Endothelial cell of umbilical vein (primary cell): ENCODE measurements around the gene GSK3A. TPM values are rescaled to one million over a fixed set of nuclear protein-coding genes. Genes with fewer than 3 reads are reported as not detected.

Experiments
- BruUV-seq: library from RNA; stranded (reverse); fragments of 400-500 nt; replicated peaks from 2 replicates; lab custom pipeline; 2021; lab: Mats Ljungman, UMichigan
- CTCF ChIA-PET: fragments of 300-600, 350-600 bp; sonication (Branson Sonifier 250); formaldehyde crosslinking; loops from one replicate; lab custom pipeline; 2021; ENCODE audit warnings: antibody characterized with exemption, inconsistent platforms; lab: Charles Lee
- POLR2A ChIA-PET: fragments of 300-600, 350-600 bp; sonication (Branson Sonifier 250); formaldehyde crosslinking; loops from one replicate; lab custom pipeline; 2021; ENCODE audit warnings: antibody characterized with exemption, inconsistent platforms; lab: Charles Lee
- DNase-seq: peaks from one replicate; pipeline ENCODE4 v3.0.0-alpha.2; 2011; ENCODE audit warnings: low read depth, low spot score
- FAIRE-seq: peaks from 2 replicates; lab custom pipeline; 2011; peaks lifted over from hg19 to GRCh38; lab: Jason Lieb, UNC
- H2AFZ ChIP-seq: 2 replicates; pipeline ENCODE4 v1.6.0; 2012; ENCODE audit warnings: low read depth, low read length, control low read depth, inconsistent platforms
- H3K27ac ChIP-seq: 2 replicates; pipeline ENCODE4 v1.5.1; 2011; ENCODE audit warnings: low read depth, mild to moderate bottlenecking, control low read depth, low read length, moderate library complexity; ENCODE audit not compliant: insufficient read depth
- H3K27me3 ChIP-seq, 2 experiments: 2 replicates each; pipeline versions ENCODE4 v1.6.0 to v1.6.1; 2011; ENCODE audit warnings: low read length in 2 of 2, mixed read lengths in 1 of 2; ENCODE audit not compliant: control insufficient read depth in 2 of 2, insufficient read depth in 2 of 2
- H3K36me3 ChIP-seq, 2 experiments: 2 replicates in 1 of 2; 3 replicates in 1 of 2; pipeline ENCODE4 v1.5.1; 2011; ENCODE audit warnings: low read length in 2 of 2, mild to moderate bottlenecking in 1 of 2, moderate library complexity in 1 of 2; ENCODE audit not compliant: control insufficient read depth in 2 of 2, insufficient read depth in 2 of 2; ENCODE audit errors: extremely low read depth in 1 of 2
- H3K4me1 ChIP-seq: 3 replicates; pipeline ENCODE4 v1.5.1; 2011; ENCODE audit warnings: mild to moderate bottlenecking, low read length; ENCODE audit not compliant: control insufficient read depth, insufficient read depth; ENCODE audit errors: extremely low read depth
- H3K4me2 ChIP-seq: 2 replicates; pipeline ENCODE4 v1.6.1; 2011; ENCODE audit warnings: low read length, control low read depth, mixed read lengths; ENCODE audit not compliant: insufficient read depth
- H3K4me3 ChIP-seq, 3 experiments: fragments of 200-600 bp in 1 of 3; sonication (generic), shearing (Covaris generic) in 1 of 3; replicated peaks in 1 of 3; 2 replicates each; pipeline ENCODE4 v1.5.1; 2011 to 2016; ENCODE audit warnings: control low read depth in 3 of 3, low read length in 3 of 3, mild to moderate bottlenecking in 2 of 3, inconsistent platforms in 1 of 3, low read depth in 1 of 3, moderate library complexity in 1 of 3; ENCODE audit not compliant: insufficient read depth in 1 of 3
- H3K79me2 ChIP-seq: 2 replicates; pipeline ENCODE4 v1.6.0; 2012; ENCODE audit warnings: low read length, inconsistent platforms; ENCODE audit not compliant: control insufficient read depth, insufficient read depth
- H3K9ac ChIP-seq: replicated peaks from 2 replicates; pipeline ENCODE3; 2011; ENCODE audit warnings: low read length, control low read depth; ENCODE audit not compliant: insufficient read depth; ENCODE audit errors: extremely low read depth
- H3K9me1 ChIP-seq: replicated peaks from 3 replicates; pipeline ENCODE4 v1.6.0; 2011; ENCODE audit warnings: mild to moderate bottlenecking, low read length; ENCODE audit not compliant: control insufficient read depth, insufficient read depth; ENCODE audit errors: extremely low read depth
- H3K9me3 ChIP-seq: replicated peaks from 2 replicates; pipeline ENCODE4 v1.5.1; 2012; ENCODE audit warnings: low read length, inconsistent platforms; ENCODE audit not compliant: control insufficient read depth, insufficient read depth
- H4K20me1 ChIP-seq: replicated peaks from 2 replicates; pipeline ENCODE3; 2011; ENCODE audit warnings: mild to moderate bottlenecking, low read length; ENCODE audit not compliant: control insufficient read depth, insufficient read depth; ENCODE audit errors: extremely low read depth
- EZH2 ChIP-seq: IDR thresholded peaks from 2 replicates; pipeline ENCODE4 v1.6.1; 2012; ENCODE audit warnings: borderline replicate concordance, low read depth, mild to moderate bottlenecking, moderate library complexity, low read length, inconsistent platforms; ENCODE audit not compliant: severe bottlenecking
- FOS ChIP-seq: IDR thresholded peaks from 2 replicates; pipeline ENCODE4 v1.6.1; 2011; ENCODE audit warnings: mild to moderate bottlenecking, low read length, moderate library complexity, borderline replicate concordance; ENCODE audit not compliant: insufficient read depth
- GATA2 ChIP-seq: IDR thresholded peaks from 2 replicates; pipeline ENCODE4 v1.7.0; 2011; ENCODE audit warnings: low read depth, mild to moderate bottlenecking, moderate library complexity, mixed read lengths, low read length; ENCODE audit not compliant: insufficient read length, insufficient read depth
- JUN ChIP-seq: IDR thresholded peaks from 2 replicates; pipeline ENCODE4 v1.6.1; 2011; ENCODE audit warnings: borderline replicate concordance, low read depth; ENCODE audit not compliant: insufficient read length, insufficient read depth
- MAX ChIP-seq: IDR thresholded peaks from 2 replicates; pipeline ENCODE4 v1.6.1; 2011; ENCODE audit not compliant: insufficient read depth, insufficient read length
- MYC ChIP-seq: IDR thresholded peaks from one replicate; pipeline ENCODE4 v1.6.1; 2011; ENCODE audit warnings: mild to moderate bottlenecking, low read depth, low read length
- POLR2A ChIP-seq: IDR thresholded peaks from 2 replicates; pipeline ENCODE4 v1.6.1; 2012; ENCODE audit warnings: low read depth, mild to moderate bottlenecking, control low read depth, low read length
- POLR2AphosphoS5 ChIP-seq: IDR thresholded peaks from 2 replicates; pipeline ENCODE4 v1.6.1; 2012; ENCODE audit warnings: low read depth, mild to moderate bottlenecking, control low read depth, low read length, moderate library complexity; ENCODE audit not compliant: insufficient read depth
- dilution Hi-C: fragments of 300-500 bp; cut with MboI; formaldehyde crosslinking; loops from one replicate; pipeline ENCODE4 v1.15.0; 2019; ENCODE audit warnings: low sequenced_read_pairs; ENCODE audit not compliant: extremely low pct_ligation_motif_present
- intact Hi-C: fragments of 100-400 bp; cut with micrococcal nuclease; formaldehyde crosslinking; loops from one replicate; pipeline ENCODE4 v1.10.0; 2022
- polyA plus RNA-seq, 4 experiments: library from polyadenylated mRNA; depleted of rRNA in 3 of 4; stranded (reverse) in 3 of 4; unstranded in 1 of 4; fragments of >200 nt; gene quantifications; 2 replicates each; pipeline versions ENCODE4 v1.2.1 to v1.2.3, GENCODE V29; 2011 to 2012; ENCODE audit warnings: missing spikeins in 1 of 4
- total RNA-seq: library from RNA; stranded (reverse); gene quantifications from 2 replicates; pipeline ENCODE4 v1.2.3, GENCODE V29; 2021
- TF ChIP-seq, protein P1 (sequence below), 2 donors: IDR thresholded peaks; 1 replicate in 1 of 2; 2 replicates in 1 of 2; pipeline ENCODE4 v1.5.1; 2011; ENCODE audit warnings: low read length in 2 of 2, mild to moderate bottlenecking in 2 of 2, moderate library complexity in 2 of 2, control low read depth in 1 of 2, inconsistent platforms in 1 of 2, low read depth in 1 of 2; ENCODE audit not compliant: insufficient read depth in 1 of 2; ENCODE audit errors: extremely low read depth in 1 of 2

The GSK3A gene
- total and polyA plus RNA-seq, 2 donors (not counting 3 experiments of a cell fraction or from before 2014, with no cell fraction given): 49.5 to 73.7 TPM

- CTCF ChIA-PET: interaction anchor here (0.9 to 1.9 kb wide), 2 partner anchors 9 to 42 kb away, joined by 4 to 8 read pairs; no protein-coding TSS in a partner anchor
- Histone ChIP-seq H3K4me2 (no peak overlapping the region), H3K27ac (no peak overlapping the region), H3K4me3 (no peak overlapping the region), H3K27me3 (no peaks in the 10 kb centered on the region), H4K20me1 (no peaks in the 10 kb centered on the region), H3K4me1 (peaks cover 18% of the 10 kb centered on the region), H3K9me1 (no peaks in the 10 kb centered on the region), H3K79me2 (peaks cover 17% of the 10 kb centered on the region), H3K9ac (no peak overlapping the region), H3K36me3 (peaks cover 14 to 60% of the 10 kb centered on the region in 2 experiments), H3K9me3 (no peaks in the 10 kb centered on the region), H2AFZ (no peak overlapping the region)
- intact Hi-C loops: no loop called here
- FAIRE-seq: no peak
- no peak for DNase-seq
- BruUV-seq: no TSS peak
- dilution Hi-C loops: no loop called here
- POLR2A ChIA-PET: no interaction called here
- TF ChIP-seq EZH2 (no peak), MYC (no peak), GATA2 (no peak), FOS (no peak)
- TF ChIP-seq, protein P1, sequence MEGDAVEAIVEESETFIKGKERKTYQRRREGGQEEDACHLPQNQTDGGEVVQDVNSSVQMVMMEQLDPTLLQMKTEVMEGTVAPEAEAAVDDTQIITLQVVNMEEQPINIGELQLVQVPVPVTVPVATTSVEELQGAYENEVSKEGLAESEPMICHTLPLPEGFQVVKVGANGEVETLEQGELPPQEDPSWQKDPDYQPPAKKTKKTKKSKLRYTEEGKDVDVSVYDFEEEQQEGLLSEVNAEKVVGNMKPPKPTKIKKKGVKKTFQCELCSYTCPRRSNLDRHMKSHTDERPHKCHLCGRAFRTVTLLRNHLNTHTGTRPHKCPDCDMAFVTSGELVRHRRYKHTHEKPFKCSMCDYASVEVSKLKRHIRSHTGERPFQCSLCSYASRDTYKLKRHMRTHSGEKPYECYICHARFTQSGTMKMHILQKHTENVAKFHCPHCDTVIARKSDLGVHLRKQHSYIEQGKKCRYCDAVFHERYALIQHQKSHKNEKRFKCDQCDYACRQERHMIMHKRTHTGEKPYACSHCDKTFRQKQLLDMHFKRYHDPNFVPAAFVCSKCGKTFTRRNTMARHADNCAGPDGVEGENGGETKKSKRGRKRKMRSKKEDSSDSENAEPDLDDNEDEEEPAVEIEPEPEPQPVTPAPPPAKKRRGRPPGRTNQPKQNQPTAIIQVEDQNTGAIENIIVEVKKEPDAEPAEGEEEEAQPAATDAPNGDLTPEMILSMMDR (IDR thresholded peaks at IDR 0.05; ENCODE audit: extremely low read depth in 1 of 2, insufficient read depth in 1 of 2, low read depth in 1 of 2, low read length in 2 of 2): no peak
Observed at GRCh38 chr19:42288387-42288786, 46.0 kb upstream of the GSK3A start.

- POLR2A ChIA-PET: no interaction called here
- no peak overlapping the region for H3K4me2 ChIP-seq
- H3K9ac ChIP-seq: no peak overlapping the region
- H2AFZ ChIP-seq: no peak overlapping the region
- CTCF ChIA-PET: interaction anchor here (1.3 to 1.9 kb wide), 2 partner anchors 9 to 42 kb away, joined by 3 to 8 read pairs; no protein-coding TSS in a partner anchor
- no peak for TF ChIP-seq MAX
- no peak for TF ChIP-seq GATA2
- TF ChIP-seq POLR2A: no peak
- no peak for TF ChIP-seq POLR2AphosphoS5
- TF ChIP-seq EZH2: no peak
- TF ChIP-seq, protein P1 (IDR thresholded peaks at IDR 0.05; ENCODE audit: extremely low read depth in 1 of 2, insufficient read depth in 1 of 2, low read depth in 1 of 2, low read length in 2 of 2): no peak
- no peak for TF ChIP-seq JUN
- TF ChIP-seq FOS: no peak
- TF ChIP-seq MYC: no peak
- H3K27me3 ChIP-seq: no peaks in the 10 kb centered on the region
- no peaks in the 10 kb centered on the region for H4K20me1 ChIP-seq
- no TSS peak for BruUV-seq
- H3K79me2 ChIP-seq: peaks cover 20% of the 10 kb centered on the region
- FAIRE-seq (no peak), DNase-seq (no peak)
- H3K9me3 ChIP-seq: no peaks in the 10 kb centered on the region
- dilution Hi-C loops (no loop called here), intact Hi-C loops (no loop called here)
- peaks cover 14 to 53% of the 10 kb centered on the region in 2 experiments for H3K36me3 ChIP-seq
- H3K27ac ChIP-seq: no peak overlapping the region
- no peak overlapping the region for H3K4me3 ChIP-seq
- H3K4me1 ChIP-seq: peaks cover 24% of the 10 kb centered on the region
- H3K9me1 ChIP-seq: no peaks in the 10 kb centered on the region
Observed at GRCh38 chr19:42287827-42288107, 45.4 kb upstream of the GSK3A start.
